DND-41 (cell line): ENCODE data around the gene CD180.
A peak's percentile ranks its signal among the peaks of the same experiment; 100 is the strongest.

Source experiments
- ATAC-seq: fragments of 200-7000 bp; cut with Tn5 transposase; 3 replicates; pipeline ENCODE4 v1.9.1; 2021; ENCODE audit warnings: low read depth; ENCODE audit not compliant: insufficient read depth
- DNase-seq: peaks from one replicate; pipeline ENCODE4 v3.0.0-alpha.2; 2020
- H2AFZ ChIP-seq: 2 replicates; pipeline ENCODE4 v1.6.0; 2012; ENCODE audit warnings: low read depth, low read length
- H3K27ac ChIP-seq: 2 replicates; pipeline ENCODE4 v1.5.1; 2012; ENCODE audit warnings: low read length, inconsistent platforms
- H3K27me3 ChIP-seq: fragments of 200-600 bp; sonication (generic); 2 replicates; pipeline ENCODE4 v1.6.0; 2012; ENCODE audit warnings: low read length, mild to moderate bottlenecking, inconsistent platforms; ENCODE audit not compliant: insufficient read depth, poor library complexity
- H3K36me3 ChIP-seq: 2 replicates; pipeline ENCODE4 v1.5.1; 2012; ENCODE audit warnings: low read length, inconsistent platforms; ENCODE audit not compliant: insufficient read depth
- H3K4me1 ChIP-seq: 2 replicates; pipeline ENCODE4 v1.5.1; 2012; ENCODE audit warnings: mild to moderate bottlenecking, low read length; ENCODE audit not compliant: insufficient read depth
- H3K4me2 ChIP-seq: 2 replicates; pipeline ENCODE4 v1.6.0; 2012; ENCODE audit warnings: mild to moderate bottlenecking, moderate library complexity, low read length, inconsistent platforms; ENCODE audit not compliant: insufficient read depth
- H3K4me3 ChIP-seq, 2 experiments: fragments of 200-600 bp in 1 of 2; shearing (Covaris generic) in 1 of 2; 2 replicates each; pipeline ENCODE4 v1.5.1; 2012 to 2016; ENCODE audit warnings: inconsistent platforms in 2 of 2, low read length in 2 of 2, mild to moderate bottlenecking in 2 of 2, low read depth in 1 of 2, moderate library complexity in 1 of 2
- H3K79me2 ChIP-seq: 2 replicates; pipeline ENCODE4 v1.6.0; 2012; ENCODE audit warnings: low read length, inconsistent platforms; ENCODE audit not compliant: insufficient read depth
- H3K9ac ChIP-seq: 2 replicates; pipeline ENCODE4 v1.6.0; 2012; ENCODE audit warnings: low read depth, mild to moderate bottlenecking, inconsistent platforms, low read length, moderate library complexity
- H3K9me3 ChIP-seq: 2 replicates; pipeline ENCODE4 v1.5.1; 2012; ENCODE audit warnings: low read length, moderate library complexity, mild to moderate bottlenecking, inconsistent platforms; ENCODE audit not compliant: insufficient read depth, severe bottlenecking
- H4K20me1 ChIP-seq: 2 replicates; pipeline ENCODE4 v1.6.0; 2012; ENCODE audit warnings: low read length; ENCODE audit not compliant: insufficient read depth
- EZH2 ChIP-seq: IDR thresholded peaks from 3 replicates; pipeline ENCODE4 v1.6.1; 2012; ENCODE audit warnings: borderline replicate concordance, low read depth, mild to moderate bottlenecking, moderate library complexity, low read length, inconsistent platforms; ENCODE audit not compliant: severe bottlenecking
- TF ChIP-seq, protein P1 (sequence below): IDR thresholded peaks from 2 replicates; pipeline ENCODE4 v1.5.1; 2012; ENCODE audit warnings: borderline replicate concordance, low read length, moderate library complexity, mild to moderate bottlenecking; ENCODE audit not compliant: poor library complexity, severe bottlenecking; ENCODE audit errors: extremely low read depth

The CD180 gene

GRCh38 chr5:67181648-67182221 lies 14.9 kb downstream of the CD180 start:
- no peak for TF ChIP-seq EZH2
- TF ChIP-seq, protein P1, sequence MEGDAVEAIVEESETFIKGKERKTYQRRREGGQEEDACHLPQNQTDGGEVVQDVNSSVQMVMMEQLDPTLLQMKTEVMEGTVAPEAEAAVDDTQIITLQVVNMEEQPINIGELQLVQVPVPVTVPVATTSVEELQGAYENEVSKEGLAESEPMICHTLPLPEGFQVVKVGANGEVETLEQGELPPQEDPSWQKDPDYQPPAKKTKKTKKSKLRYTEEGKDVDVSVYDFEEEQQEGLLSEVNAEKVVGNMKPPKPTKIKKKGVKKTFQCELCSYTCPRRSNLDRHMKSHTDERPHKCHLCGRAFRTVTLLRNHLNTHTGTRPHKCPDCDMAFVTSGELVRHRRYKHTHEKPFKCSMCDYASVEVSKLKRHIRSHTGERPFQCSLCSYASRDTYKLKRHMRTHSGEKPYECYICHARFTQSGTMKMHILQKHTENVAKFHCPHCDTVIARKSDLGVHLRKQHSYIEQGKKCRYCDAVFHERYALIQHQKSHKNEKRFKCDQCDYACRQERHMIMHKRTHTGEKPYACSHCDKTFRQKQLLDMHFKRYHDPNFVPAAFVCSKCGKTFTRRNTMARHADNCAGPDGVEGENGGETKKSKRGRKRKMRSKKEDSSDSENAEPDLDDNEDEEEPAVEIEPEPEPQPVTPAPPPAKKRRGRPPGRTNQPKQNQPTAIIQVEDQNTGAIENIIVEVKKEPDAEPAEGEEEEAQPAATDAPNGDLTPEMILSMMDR: no peak
- peak; percentile 85 for ATAC-seq
- H3K4me3 ChIP-seq: peak overlapping the region in 1 of 2 experiments; percentile 37; a peak in 2 of 4 replicates

GRCh38 chr5:67179697-67180361 lies 16.8 kb downstream of the CD180 start:
- H3K36me3 ChIP-seq: 0 out of 2 replicates have a peak, but pooled peaks cover 4% of the 10 kb centered on the region
- no peak for ATAC-seq

More at GRCh38 chr5:67181648-67182221, 14.9 kb downstream of the CD180 start:
- Histone ChIP-seq H3K9ac (peak overlapping the region; percentile 62), H3K27me3 (no peaks in the 10 kb centered on the region), H2AFZ (peak overlapping the region; percentile 64), H3K4me2 (peak overlapping the region; percentile 59), H3K79me2 (0 out of 2 replicates have a peak, but pooled peaks cover 3% of the 10 kb centered on the region), H3K27ac (peak overlapping the region; percentile 98), H3K36me3 (0 out of 2 replicates have a peak, but pooled peaks cover 4% of the 10 kb centered on the region), H3K9me3 (peaks cover 8% of the 10 kb centered on the region), H3K4me1 (peaks cover 67% of the 10 kb centered on the region), H4K20me1 (no peaks in the 10 kb centered on the region)
- DNase-seq: peak; percentile 87

GRCh38 chr5:67178966-67179365 lies 17.6 kb downstream of the CD180 start:
- H3K27me3 ChIP-seq: no peaks in the 10 kb centered on the region
- TF ChIP-seq EZH2: no peak
- TF ChIP-seq, protein P1: no peak
- DNase-seq: no peak
- ATAC-seq: no peak
- peak overlapping the region; percentile 98 for H3K27ac ChIP-seq
- no peak overlapping the region for H2AFZ ChIP-seq
- no peak overlapping the region for H3K9ac ChIP-seq
- no peaks in the 10 kb centered on the region for H4K20me1 ChIP-seq
- peaks cover 58% of the 10 kb centered on the region for H3K4me1 ChIP-seq
- H3K36me3 ChIP-seq: 0 out of 2 replicates have a peak, but pooled peaks cover 4% of the 10 kb centered on the region
- peaks cover 10% of the 10 kb centered on the region for H3K9me3 ChIP-seq
- 0 out of 2 replicates have a peak, but pooled peaks cover 3% of the 10 kb centered on the region for H3K79me2 ChIP-seq
- no peak overlapping the region for H3K4me3 ChIP-seq
- no peak overlapping the region for H3K4me2 ChIP-seq

More at GRCh38 chr5:67179697-67180361, 16.8 kb downstream of the CD180 start:
- H3K4me2 ChIP-seq: no peak overlapping the region
- peak overlapping the region; percentile 62 for H3K9ac ChIP-seq
- no peaks in the 10 kb centered on the region for H4K20me1 ChIP-seq
- no peak overlapping the region for H3K4me3 ChIP-seq
- TF ChIP-seq EZH2: no peak
- peak overlapping the region; percentile 98 for H3K27ac ChIP-seq
- 0 out of 2 replicates have a peak, but pooled peaks cover 3% of the 10 kb centered on the region for H3K79me2 ChIP-seq
- peak overlapping the region; percentile 47 for H2AFZ ChIP-seq
- H3K27me3 ChIP-seq: no peaks in the 10 kb centered on the region
- DNase-seq: peak; percentile 51
- H3K4me1 ChIP-seq: peaks cover 61% of the 10 kb centered on the region
- H3K9me3 ChIP-seq: peaks cover 10% of the 10 kb centered on the region

DNA sequence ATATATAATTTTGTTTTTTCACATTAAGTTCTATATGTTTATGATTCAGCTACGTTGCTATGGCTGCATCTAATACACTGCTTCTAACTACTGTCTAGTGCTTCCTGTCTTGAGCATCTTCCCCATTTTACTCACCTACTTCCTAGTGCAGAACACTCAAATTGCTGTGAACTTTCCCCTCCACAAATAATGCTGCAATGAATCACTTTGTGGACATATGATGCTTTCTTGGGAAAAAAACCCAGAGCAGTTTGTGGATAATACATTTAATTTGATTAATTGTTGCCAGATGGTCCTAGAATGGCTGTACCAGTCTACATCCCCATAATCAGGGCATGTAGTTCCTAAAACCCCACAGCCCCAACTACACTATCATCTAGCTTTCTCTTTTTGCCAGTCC lies 18.5 kb downstream of the CD180 start:
- Histone ChIP-seq H4K20me1 (no peaks in the 10 kb centered on the region), H3K4me3 (no peak overlapping the region), H3K27ac (no peak overlapping the region), H3K79me2 (0 out of 2 replicates have a peak, but pooled peaks cover under 1% of the 10 kb centered on the region), H2AFZ (no peak overlapping the region), H3K9me3 (peaks cover 10% of the 10 kb centered on the region), H3K36me3 (0 out of 2 replicates have a peak, but pooled peaks cover 4% of the 10 kb centered on the region), H3K27me3 (no peaks in the 10 kb centered on the region), H3K9ac (no peak overlapping the region), H3K4me1 (peaks cover 49% of the 10 kb centered on the region), H3K4me2 (no peak overlapping the region)
- DNase-seq (no peak), ATAC-seq (no peak)
- no peak for TF ChIP-seq EZH2
- TF ChIP-seq, protein P1: no peak
